NCI-H2107 (cell line): ENCODE measurements around the gene IQCE.
"Not testable (repeated sequence)": the region's sequence is repeated elsewhere in the genome, so short reads cannot be mapped to it uniquely, and the experiment has no call there.

ENCODE experiments used
- DNase-seq: peaks from one replicate; lab custom pipeline; 2025; lab: John Stamatoyannopoulos, UW

Gene IQCE

DNA sequence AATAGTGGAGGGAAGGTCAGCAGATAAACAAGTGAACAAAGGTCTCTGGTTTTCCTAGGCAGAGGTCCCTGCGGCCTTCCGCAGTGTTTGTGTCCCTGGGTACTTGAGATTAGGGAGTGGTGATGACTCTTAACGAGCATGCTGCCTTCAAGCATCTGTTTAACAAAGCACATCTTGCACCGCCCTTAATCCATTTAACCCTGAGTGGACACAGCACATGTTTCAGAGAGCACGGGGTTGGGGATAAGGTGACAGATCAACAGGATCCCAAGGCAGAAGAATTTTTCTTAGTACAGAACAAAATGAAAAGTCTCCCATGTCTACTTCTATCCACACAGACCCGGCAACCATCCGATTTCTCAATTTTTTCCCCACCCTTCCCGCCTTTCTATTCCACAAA lies 25.2 kb upstream of the IQCE start:
- not testable (repeated sequence) for DNase-seq

DNA sequence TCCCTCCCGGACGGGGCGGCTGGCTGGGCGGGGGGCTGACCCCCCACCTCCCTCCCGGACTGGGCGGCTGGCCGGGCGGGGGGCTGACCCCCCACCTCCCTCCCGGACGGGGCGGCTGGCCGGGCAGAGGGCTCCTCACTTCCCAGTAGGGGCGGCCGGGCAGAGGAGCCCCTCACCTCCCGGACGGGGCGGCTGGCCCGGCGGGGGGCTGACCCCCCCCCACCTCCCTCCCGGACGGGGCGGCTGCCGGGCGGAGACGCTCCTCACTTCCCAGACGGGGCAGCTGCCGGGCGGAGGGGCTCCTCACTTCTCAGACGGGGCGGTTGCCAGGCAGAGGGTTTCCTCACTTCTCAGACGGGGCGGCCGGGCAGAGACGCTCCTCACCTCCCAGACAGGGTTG lies 24.6 kb upstream of the IQCE start:
- not testable (repeated sequence) for DNase-seq

DNA sequence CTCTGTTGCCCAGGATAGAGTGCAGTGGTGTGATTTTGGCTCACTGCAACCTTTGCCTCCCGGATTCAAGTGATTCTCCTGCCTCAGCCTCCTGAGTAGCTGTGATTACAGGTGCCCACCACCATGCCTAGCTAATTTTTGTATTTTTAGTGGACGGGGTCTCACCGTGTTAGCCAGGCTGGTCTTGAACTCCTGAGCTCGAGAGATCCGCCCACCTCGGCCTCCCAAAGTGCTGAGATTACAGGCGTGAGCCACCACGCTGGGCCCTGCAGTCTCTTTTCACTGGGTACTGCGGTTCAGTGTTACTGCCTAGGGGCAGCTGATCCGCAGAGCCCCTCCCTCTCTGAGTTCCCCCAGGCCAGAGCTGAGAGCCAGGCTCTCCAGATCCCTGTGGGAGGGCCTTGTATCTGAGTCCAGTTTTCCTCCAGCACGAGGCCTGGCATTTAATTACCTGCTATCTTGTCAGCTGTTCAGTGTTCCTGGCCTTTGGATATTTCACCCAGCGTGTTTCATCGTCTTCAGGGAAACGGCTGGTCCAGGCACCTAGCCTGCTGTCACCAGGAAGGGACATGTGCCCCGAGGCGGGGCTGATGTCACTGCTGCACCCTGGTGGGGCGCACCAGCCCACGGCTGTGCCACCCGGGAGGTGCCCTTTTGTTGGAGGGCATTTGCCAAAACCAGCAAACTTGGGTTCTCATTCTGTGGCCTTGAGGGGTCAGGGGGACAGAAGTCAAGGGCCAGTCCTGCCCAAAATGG lies 22.7 kb upstream of the IQCE start:
- DNase-seq: not testable (repeated sequence)

DNA sequence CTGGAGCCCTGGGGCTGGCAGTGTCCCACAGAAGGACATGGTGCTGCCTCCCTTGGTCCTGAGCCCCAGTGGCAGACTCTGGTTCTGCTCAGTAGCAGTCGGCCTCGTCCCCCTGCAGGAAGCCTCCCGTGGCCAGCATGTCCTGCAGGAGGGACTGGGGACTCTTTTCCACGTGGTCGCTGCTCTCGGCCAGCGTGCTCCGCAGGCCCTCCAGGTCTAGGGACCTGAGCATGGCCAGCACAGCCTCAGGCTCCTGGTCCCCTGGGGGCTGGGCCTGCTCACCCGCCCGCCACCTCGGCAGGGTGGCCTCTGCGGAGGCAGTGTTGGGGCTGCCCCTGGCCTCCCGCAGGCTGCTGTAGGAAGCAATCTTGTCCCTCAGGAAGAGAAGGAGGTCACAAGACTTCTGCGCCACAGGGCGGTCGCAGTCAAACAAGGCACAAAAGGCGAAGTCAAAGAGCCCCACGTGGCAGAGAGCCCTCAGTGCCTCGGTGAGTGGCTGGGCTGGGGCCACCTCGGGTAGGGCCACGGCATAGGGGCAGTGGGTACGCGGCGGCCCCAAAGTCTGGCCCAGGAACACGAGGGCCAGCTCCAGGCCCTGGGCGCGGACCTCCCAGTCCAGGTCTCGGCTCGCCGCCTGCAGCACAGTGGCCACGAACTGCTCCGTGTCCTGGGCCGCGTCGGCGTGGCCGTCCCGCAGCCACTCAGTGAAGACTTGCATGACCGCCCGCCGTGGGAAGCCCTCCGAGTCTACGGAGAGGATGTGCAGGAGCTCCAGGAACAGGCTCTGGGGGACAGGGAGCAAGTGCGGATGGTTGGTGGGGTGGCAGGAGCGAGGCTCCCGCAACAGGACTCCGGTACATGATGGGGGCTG lies 20.6 kb upstream of the IQCE start:
- no peak for DNase-seq

DNA sequence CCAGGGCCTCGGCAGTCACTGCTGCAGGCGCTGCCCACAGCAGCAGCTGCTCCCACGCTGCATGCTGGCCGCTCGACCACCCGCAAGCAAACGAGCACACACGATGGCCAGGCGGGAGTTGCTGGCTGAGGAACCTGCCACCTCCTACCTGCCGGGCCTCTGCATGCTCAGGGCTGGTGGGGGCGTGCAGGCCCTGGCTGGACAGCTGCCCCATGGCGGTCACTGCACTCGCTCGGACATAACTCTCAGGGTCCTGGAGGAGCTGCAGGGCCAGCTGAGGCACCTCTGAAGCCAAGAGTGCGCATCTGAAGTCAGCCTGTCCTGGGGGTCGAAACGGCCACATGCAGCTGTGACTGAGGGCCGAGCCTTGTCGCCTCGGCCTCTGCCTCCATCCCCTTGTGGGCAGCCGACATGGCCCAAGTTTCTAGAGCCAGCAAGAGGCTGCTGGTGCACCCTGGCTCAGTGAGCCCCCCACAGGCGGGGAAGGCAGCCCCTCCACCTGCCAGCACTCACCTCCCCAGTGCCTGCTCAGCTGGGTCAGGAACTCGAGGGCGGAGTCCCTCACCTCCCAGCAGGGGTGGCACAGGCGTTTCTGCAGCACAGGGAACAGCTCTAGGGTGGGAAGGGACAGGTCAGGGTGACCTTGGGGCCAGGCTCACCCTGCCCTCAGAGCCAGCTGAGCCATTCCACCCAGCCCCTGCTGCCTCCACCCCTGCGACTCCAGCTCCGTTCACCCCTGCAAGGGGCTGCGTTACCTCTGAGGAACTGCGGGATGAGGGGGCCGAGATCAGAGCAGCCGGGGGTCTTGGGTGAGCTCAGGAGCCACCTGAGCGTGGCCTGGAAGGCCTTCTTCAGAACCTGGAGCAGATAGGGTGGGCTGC lies 19.5 kb upstream of the IQCE start:
- no peak for DNase-seq

DNA sequence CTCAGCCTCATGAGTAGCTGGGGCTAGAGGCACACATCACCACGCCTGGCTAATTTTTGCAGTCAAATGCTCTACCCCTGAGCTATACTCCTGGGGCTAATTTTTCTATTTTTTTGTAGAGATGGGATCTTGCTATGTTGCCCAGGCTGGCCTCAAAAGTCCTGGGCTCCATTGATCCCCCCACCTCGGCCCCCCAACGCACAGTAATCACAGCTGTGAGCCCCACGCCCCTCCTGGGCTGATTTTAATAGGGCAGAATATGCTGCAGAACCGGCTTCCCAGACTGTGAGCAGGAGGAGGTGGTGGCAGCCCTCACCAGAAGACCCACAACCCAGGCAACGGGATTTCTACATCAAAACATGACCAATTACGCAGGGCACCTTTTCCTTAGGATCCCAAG lies 18.6 kb upstream of the IQCE start:
- no peak for DNase-seq

DNA sequence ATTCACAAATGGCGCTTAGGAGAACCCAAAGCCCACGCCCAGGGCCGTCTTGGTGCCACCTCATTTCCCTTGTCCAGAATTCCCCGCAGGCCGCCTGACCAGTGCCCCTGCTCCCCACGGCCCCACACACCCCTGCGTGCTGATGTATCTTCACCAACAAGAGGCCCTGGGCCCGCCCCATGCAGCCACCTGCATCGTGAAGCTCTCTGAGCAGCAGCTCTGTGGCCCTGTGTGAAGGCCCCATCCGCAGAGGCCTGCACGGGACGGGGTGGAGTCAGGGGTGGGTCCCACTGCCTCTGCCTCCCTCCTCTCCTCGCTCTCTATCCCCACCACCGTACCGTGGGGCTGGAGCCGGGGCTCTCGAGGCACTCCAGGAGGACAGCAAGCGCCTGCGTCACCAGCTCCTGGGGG lies 18.1 kb upstream of the IQCE start:
- no peak for DNase-seq

DNA sequence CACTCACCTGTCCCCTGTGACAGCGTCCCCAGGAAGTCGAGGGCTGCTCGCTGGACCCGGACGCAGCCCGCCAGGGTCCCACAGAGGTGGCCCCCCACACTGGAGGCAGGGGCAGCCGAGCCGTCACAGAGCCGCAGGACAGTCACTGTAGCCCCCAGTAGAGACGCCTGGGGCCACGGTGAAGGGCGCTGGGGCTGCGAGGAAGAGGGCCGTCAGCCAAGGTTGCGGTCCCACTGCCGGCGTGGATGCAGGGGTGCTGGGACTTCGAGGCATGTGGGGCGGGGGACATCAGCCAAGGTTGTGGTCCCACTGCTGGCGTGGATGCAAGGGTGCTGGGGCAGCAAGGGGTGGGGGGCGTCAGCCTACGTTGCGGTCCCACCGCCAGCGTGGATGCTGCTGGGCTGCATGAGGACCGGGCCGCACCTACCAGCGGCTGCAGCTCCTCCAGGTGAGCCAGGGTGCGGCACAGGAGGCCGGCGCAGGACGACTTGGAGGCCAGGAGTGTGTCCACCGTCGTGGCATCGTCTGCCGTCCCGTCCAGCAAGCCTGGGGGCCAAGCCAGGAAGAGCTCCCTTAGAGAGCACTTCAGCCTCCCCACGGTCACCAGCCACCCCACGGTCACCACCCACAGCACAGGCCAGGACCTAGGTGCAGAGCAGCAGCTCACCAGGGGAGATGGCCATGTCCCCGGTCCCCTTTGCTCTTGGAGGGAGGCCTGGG lies 17.3 kb upstream of the IQCE start:
- no peak for DNase-seq

DNA sequence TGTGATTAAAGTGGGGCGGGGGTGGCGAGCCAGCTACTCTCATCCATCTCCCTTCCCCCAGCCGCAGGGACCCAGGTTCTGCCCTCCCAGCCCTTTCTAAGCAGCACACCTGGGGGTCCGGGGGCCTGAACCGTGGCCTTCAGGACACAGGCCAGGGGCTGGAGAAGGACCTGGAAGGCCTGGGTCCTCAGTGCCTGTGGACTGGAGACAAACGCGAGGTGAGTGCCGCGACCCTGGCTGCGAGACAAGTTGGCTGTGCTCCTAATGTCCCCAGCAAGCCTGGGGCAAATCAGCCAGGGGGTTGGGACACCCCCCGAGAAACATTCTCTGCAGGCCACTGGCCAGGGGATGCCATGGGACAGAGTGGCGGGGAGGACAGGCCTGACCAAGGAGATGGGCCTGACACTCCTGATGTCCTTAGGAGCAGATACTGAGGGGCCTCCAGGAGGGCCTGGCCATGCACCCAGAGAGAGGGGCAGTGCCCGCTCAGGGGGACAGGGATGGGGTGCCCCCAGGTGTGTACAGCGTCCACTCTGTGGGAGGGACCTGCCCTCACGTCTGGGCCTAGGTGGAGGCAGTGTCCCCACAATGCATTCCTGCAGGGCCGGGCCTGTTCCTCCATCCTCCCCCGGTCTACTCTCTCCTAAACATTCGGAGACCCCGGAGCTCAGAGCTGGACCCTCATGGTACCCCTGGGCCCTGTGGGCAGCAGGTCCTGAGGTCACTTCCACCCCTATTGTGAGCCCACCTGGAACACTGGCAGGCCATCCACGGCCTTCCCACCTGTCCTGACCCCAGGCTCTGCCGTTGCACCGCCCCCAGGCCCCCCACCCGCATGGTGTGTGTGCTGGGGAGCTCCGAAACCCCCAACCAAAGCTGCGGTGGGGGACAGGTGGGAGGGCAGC lies 16.5 kb upstream of the IQCE start:
- DNase-seq: no peak

DNA sequence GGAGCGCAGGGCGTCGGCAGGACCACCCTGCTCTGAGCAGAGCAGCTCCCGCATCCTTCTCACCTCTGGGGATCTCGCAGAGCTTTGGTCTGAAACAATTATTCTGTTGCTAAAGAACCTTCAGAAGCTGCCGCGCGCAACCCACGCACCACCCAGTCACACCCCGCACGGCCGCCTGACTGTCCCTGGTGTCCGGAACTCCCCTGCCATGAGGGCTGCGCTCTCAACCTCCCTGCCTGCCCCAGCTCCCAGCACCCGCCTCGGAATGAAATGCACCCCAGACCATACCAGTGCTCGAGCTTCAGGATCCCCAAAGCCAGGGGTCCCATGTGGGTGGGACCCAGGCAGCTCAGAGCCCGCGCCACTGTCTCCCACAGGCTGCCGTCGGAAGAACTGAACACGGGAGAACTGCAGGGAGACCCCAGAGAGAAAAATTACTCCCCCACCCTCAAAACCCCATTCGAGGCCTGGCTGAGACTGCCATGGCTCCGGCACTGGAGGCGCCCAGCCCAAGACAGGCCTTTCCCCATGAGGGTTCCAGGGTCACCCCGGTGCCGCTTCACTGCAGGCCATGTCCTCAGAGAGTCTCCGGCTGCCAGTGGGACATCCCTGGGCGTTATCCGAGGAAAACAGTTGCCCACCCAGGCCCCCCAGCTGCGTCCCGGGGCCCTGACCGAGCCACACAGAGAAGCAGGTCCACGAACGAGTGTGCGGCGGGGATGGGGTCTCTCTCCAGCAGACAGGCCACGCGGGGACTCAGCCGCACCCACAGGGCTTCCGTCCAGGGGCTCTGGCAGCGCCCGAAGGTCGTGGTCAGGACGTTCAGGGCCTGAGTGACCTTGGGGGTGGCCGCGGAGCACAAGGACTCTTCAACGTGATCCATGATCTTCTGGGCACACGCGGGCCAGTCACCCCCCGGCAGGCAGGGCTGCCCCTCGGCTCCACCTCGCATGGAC lies 15.6 kb upstream of the IQCE start:
- DNase-seq: no peak

DNA sequence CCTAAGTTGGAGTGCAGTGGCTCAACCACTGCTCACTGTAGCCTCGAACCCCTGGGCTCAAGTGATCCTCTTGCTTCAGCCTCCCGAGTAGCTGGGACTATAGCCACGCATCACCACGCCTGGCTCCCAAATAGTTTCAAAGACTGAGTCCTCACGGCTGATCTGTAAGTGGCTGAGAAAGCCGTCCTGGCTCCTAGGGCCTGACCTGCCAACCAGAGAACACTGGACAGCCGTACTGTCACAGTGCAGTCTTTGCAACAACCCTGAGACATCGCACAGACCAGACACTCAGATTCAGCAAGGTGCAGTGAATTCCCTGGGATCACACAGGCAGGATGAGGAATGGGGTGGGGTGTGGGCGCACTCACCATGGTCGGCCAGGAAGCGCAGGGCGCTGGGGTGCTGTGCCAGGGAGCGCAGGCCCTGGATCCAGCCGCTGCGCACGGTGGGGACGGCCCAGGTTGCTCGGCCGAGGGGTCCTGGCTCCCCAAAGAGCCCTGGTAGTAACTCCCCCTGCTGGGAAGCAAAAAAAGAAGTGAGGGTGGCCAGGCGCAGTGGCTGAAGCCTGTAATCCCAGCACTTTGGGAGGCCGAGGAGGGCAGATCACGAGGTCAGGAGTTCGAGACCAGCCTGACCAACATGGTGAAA lies 14.1 kb upstream of the IQCE start:
- DNase-seq: no peak

DNA sequence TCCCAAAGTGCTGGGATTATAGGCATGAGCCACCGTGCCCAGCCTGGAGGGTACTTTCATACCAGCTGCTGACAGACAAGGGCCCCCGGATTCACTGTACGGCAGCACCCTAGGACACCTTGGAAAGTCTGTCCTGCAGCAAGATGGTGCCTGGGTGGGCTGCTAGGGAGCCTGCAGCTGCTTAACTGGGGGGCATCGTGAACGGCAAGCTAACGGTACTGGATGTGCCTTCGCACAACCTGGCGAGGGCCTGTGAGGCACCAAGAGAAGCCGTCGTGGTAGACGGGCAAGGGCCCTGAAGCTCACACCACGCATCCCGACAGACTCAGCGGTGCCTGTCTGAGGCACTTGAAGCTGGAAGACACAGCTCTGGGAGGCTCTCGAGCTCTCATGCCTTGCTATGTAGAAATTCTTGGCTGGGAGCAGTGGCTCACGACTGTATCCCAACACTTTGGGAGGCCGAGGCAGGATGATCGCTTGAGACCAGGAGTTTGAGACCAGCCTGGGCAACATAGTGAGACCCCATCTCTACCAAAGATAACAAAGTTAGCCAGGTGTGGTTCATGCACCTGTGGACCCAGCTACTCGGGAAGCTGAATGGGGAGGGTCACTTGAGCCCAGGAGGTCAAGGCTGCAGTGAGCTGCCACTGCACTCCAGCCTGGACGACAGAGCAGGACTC lies 12.9 kb upstream of the IQCE start:
- DNase-seq: no peak

DNA sequence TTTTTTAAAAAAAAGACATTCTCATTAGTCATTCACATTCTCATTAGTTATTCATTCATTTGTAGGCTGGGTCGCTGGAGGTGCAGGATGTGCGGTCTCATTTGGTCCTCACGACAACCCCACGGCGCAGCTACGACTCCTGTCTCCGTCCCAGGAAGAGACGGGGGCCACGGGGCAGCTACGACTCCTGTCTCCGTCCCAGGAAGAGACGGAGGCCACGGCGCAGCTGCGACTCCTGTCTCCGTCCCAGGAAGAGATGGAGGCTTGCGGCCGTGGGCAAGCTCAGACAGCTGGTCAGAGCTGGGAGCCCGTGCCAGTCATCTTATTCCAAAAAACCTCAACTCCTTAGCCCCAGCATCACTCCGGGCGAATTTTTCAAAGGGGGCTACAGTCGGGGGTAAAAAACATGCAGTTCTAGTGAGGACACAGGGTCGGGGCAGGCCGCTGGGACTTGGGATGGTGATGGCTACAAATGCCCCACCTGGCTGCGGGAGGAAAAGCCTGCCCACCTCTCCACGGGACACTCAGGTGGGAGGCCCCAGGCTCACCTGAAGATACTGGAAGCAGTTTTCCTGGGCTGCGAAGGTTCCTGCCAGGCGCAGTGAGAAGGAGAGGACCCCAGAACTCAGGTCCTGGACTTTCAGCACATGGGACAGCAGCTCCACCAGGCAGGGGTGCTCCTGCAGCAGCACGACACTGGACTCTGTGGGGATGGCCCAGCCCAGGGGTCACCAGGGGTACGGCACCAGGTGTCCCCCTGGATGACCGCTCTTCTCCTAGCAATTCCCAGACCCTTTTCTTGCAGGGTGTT lies 11.8 kb upstream of the IQCE start:
- no peak for DNase-seq

DNA sequence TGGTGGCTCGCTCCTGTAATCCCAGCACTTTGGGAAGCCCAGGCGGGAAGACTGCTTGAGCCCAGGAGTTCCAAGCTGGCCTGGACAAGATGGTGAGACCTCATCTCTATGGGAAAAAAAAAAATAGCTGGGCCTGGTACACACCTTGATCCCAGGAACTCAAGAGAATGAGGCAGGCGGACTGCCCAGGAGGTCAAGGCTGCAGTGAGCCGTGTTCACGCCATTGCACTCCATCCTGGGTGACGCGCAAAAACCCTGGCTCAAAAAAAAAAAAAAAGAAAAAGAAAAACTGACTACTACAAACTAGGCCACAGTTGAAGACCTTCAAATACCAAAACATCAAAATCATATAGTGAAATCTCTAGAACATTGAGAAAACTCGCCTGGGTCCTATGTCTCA lies 7.4 kb upstream of the IQCE start:
- DNase-seq: no peak

DNA sequence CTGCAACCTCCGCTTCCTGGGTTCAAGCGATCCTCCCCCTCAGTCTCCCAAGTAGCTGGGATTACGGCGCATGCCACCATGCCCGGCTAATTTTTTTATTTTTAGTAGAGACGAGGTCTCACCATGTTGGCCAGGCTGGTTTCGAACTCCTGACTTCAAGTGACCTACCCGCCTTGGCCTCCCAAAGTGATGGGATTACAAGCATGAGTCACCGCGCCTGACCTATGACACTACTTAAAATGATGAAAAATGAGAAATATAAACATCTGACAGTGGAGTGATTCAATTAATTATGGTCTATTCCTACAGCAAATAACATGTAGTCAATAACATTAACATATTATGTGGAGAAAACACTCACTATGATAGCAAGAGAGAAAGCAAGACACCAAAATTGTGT lies 5.7 kb upstream of the IQCE start:
- no peak for DNase-seq

DNA sequence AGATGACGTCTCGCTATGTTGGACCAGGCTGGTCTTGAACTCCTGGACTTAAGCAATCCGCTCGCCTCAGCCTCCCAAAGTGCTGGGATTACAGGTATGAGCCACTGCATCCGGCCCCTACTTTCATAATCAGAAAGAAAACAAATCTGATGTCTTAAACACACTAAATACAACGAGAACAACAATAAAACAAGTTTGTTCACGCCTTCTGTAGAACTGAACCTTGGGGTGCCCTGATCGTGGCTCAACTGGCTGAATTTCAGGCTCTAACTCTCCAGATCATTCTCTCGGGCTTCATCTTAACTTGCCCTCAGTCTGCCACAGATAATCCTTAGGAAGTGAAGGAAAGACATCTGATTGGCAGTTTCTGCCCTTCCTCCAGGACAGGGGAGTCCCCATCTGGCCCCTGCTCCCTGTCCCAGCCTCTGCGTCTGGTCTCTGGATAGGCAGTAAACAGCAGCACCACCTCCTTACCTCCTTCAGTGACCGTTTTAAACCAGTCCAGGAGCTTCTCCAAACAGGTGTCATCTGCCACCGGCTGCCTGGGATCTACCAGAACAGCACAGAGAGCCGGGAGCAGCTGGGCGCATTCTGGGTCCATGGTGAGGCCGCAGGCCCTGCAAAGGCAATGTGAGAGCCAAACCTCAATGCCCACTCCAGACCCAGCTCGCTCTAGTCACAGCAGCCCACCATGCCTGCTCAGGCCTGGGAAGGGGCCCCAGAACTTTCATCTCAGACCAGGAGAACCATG lies 4.8 kb upstream of the IQCE start:
- DNase-seq: no peak

DNA sequence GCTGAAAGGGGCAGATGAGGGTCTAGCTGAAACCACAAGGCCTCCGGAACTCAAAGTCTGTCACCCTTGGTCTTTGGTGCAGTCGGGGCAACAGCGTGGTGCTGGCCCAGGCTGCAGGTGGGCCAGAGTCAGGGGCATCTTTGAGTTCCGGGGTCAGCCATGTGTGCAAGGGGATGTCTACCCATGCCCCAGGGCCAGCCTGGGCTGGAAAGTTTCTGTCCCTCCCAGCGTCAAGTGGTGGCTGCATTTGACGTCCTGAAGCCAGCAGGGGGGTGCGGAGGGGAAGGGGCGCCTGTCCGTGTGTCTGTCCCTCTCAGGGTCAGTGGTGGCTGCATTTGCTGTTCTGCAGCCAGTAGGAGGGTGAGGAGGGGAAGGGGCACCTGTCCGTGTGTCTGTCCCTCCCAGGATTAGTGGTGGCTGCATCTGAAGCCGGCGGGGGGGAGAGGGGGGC lies 4.1 kb upstream of the IQCE start:
- no peak for DNase-seq
